Sigmoid colon (tissue), 4 donors: ENCODE data around the gene NOP16.
"Not testable (repeated sequence)": the region's sequence is repeated elsewhere in the genome, so short reads cannot be mapped to it uniquely, and the experiment has no call there.

ENCODE experiments used
- CTCF ChIP-seq, 4 experiments: fragments of 450-650 bp in 3 of 4; fragments of 200-600 bp in 1 of 4; IDR thresholded peaks; one replicate each; pipeline ENCODE4 v1.5.1; 2016 to 2019; ENCODE audit warnings: antibody characterized with exemption in 4 of 4, mild to moderate bottlenecking in 3 of 4, moderate library complexity in 2 of 4
- EP300 ChIP-seq, 4 donors: sonication (generic); formaldehyde crosslinking; IDR thresholded peaks; one replicate each; pipeline ENCODE4 v1.6.1; 2017; ENCODE audit warnings: antibody characterized with exemption in 4 of 4
- POLR2A ChIP-seq, 2 donors: fragments of 450-650 bp; IDR thresholded peaks; one replicate each; pipeline ENCODE4 v1.6.1; 2016; ENCODE audit warnings: antibody characterized with exemption in 2 of 2, mild to moderate bottlenecking in 2 of 2, moderate library complexity in 2 of 2
- POLR2AphosphoS5 ChIP-seq, 4 donors: sonication (generic); formaldehyde crosslinking; IDR thresholded peaks; one replicate each; pipeline ENCODE4 v1.6.1; 2017; ENCODE audit warnings: antibody characterized with exemption in 4 of 4

- not testable (repeated sequence) for TF ChIP-seq CTCF, EP300, POLR2AphosphoS5, POLR2A (IDR thresholded peaks at IDR 0.05)
These were observed 19.8 kb upstream of the NOP16 start for GRCh38 chr5:176408252-176408573.
